Tibial nerve (tissue), 4 donors: ENCODE data around the gene CEP43.

Experiments
- EP300 ChIP-seq, 2 donors: sonication (generic); formaldehyde crosslinking; IDR thresholded peaks; one replicate each; pipeline ENCODE4 v1.6.1; 2017; ENCODE audit warnings: antibody characterized with exemption in 2 of 2, mild to moderate bottlenecking in 1 of 2
- TF ChIP-seq, protein P1 (sequence below), 5 experiments: fragments of 200-600 bp in 3 of 5; fragments of 450-650 bp in 2 of 5; sonication (generic) in 3 of 5; IDR thresholded peaks; one replicate each; pipeline ENCODE4 v1.5.1; 2016 to 2019; ENCODE audit warnings: antibody characterized with exemption in 5 of 5, mild to moderate bottlenecking in 3 of 5, moderate library complexity in 2 of 5

DNA sequence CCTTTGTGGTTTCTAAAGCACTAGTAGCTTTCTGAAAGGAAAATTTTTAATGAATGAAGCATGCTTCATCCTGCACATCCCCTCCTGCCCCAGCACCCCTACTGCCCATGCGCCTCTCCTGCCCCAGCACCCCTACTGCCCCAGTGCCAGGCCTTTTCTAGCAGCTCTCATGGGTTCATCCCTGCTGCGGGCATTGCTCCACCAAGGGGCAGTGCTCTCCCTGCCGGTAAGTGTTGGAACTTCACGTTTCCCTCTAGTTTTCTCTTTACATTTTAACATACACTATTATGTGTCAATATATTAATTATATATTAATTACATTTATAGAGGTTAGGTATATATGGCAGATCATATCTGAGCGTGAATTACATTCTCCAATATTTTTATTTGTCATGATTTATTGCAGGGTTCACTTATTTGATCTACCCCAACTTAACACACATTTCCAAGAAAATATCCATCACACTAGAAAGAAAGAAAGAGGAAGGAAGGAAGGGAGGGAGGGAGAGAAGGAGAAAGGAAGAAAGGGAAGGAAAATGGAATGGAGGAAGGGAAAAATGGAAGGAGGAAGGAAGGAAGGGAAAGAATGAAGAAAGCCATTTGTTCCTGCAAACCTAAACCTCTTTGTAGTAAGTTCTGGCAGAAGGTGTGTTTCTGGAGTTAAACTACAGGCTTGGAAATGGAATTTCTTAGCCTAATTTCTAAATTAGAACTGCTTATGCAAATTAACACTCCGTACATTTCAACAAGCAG is 46.8 kb downstream of the CEP43 start:
- no peak for TF ChIP-seq EP300 (IDR thresholded peaks at IDR 0.05)
- TF ChIP-seq, protein P1, sequence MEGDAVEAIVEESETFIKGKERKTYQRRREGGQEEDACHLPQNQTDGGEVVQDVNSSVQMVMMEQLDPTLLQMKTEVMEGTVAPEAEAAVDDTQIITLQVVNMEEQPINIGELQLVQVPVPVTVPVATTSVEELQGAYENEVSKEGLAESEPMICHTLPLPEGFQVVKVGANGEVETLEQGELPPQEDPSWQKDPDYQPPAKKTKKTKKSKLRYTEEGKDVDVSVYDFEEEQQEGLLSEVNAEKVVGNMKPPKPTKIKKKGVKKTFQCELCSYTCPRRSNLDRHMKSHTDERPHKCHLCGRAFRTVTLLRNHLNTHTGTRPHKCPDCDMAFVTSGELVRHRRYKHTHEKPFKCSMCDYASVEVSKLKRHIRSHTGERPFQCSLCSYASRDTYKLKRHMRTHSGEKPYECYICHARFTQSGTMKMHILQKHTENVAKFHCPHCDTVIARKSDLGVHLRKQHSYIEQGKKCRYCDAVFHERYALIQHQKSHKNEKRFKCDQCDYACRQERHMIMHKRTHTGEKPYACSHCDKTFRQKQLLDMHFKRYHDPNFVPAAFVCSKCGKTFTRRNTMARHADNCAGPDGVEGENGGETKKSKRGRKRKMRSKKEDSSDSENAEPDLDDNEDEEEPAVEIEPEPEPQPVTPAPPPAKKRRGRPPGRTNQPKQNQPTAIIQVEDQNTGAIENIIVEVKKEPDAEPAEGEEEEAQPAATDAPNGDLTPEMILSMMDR (IDR thresholded peaks at IDR 0.05) = peak in 1 of 5 experiments; percentile 11
